ENCODE measurements around the gene TRAK1.

Gene TRAK1

GRCh38 chr3:42275217-42275616, 184.1 kb downstream of the TRAK1 start:
- TF ChIP-seq ZNF384 (IDR thresholded peaks at IDR 0.05) (no peak), CTBP1 (IDR thresholded peaks at IDR 0.05; ENCODE audit: borderline replicate concordance) (no peak), FOXK2 (IDR thresholded peaks at IDR 0.05) (no peak), BHLHE40 (IDR thresholded peaks at IDR 0.05; ENCODE audit: borderline replicate concordance) (no peak), HDGF (IDR thresholded peaks at IDR 0.05; ENCODE audit: borderline replicate concordance) (no peak), FOXM1 (IDR thresholded peaks at IDR 0.05; ENCODE audit: borderline replicate concordance) (no peak), L3MBTL2 (conservative IDR thresholded peaks at IDR 0.05) (no peak), LEF1 (IDR thresholded peaks at IDR 0.05; ENCODE audit: borderline replicate concordance) (no peak), SUZ12 (IDR thresholded peaks at IDR 0.05) (no peak), ARNT (IDR thresholded peaks at IDR 0.05) (no peak), ELF4 (IDR thresholded peaks at IDR 0.05) (no peak), NFRKB (IDR thresholded peaks at IDR 0.05) (no peak), SP1 (IDR thresholded peaks at IDR 0.05) (no peak), FOXA1 (IDR thresholded peaks at IDR 0.05) (no peak), TARDBP (IDR thresholded peaks at IDR 0.05) (no peak), PKNOX1 (IDR thresholded peaks at IDR 0.05) (no peak)
- ChIA-PET POLR2A (no interaction called here), CTCF (no interaction called here)
- no peak for DNase-seq (ENCODE audit: extremely low spot score)

Measured in HEK293T (cell line).